ENCODE measurements around the gene CA10. TPM values are rescaled to one million over a fixed set of nuclear protein-coding genes. Genes with fewer than 3 reads are reported as not detected.

The CA10 gene
- total RNA-seq, 2 experiments from 2014 or later: not detected

DNA sequence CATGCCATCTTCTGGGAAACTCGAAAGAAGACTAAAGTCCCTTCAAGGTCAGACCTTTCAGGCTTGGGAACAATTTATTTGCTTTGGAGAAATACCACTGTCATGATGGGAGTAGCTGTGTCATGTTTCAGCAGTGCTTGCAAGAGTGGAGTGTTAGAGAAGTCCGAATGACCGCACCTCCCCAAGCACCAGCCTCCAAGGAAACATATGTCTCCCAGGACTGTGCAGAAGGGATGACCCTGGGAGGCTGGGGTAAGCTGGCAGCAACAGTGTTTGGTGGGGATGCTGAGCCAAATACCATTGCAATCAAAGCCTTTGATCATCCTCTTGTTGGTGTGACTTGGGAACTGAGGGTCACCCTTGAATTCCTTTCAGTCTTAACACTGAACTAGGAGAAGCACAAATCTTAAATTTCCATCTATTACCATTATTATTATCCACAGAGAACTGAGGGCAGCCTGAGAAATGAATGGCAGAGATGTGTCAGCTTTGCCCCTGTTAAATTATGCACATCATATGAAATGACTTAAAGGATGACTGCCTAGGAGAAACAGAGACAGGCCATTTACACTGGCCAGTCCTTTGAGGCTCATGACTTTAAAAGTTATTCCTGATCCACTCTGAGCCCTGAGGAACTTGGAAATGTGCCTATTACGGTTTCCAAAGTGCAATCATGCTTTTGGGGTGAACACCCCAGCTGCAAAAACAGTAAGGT lies 244.9 kb downstream of the CA10 start:
- H3K27me3 Mint-ChIP-seq (ENCODE audit: low read depth): no peaks in the 10 kb centered on the region
- no peak for DNase-seq
- ChIA-PET POLR2A (no interaction called here), CTCF (no interaction called here)
- H3K36me3 Mint-ChIP-seq (ENCODE audit: low read depth): no peaks in the 10 kb centered on the region
- no peaks in the 10 kb centered on the region for H3K4me1 Mint-ChIP-seq (ENCODE audit: low read depth)
- no peak overlapping the region for H3K27ac Mint-ChIP-seq
- no peak for ATAC-seq
- H3K9me3 Mint-ChIP-seq (ENCODE audit: insufficient read depth): no peaks in the 10 kb centered on the region
- no peak overlapping the region for H3K4me3 Mint-ChIP-seq

DNA sequence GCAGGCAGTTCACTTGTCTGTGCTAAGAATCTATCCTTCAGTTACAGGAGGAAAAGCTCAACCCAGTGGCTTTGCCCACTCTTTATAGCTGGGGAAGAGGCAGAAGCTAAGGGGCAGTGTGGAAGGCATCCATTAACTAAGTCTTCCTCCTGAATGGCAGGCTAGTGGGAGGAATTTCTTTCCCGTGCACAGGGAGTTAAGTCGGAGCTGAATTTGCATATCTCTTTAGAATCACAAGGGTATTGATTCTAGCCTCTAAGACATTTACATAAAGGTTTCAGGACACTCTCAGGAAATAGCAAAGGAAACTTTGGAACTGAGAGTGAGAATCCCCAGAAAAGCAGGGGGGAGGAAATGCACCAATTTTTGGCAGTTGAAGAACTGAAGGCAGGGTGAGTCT lies 245.6 kb downstream of the CA10 start:
- POLR2A ChIA-PET: no interaction called here
- no peak overlapping the region for H3K27ac Mint-ChIP-seq
- no peak for ATAC-seq
- peaks cover 4% of the 10 kb centered on the region for H3K9me3 Mint-ChIP-seq (ENCODE audit: insufficient read depth)
- H3K36me3 Mint-ChIP-seq (ENCODE audit: low read depth): no peaks in the 10 kb centered on the region
- no peak overlapping the region for H3K4me3 Mint-ChIP-seq
- no peak for DNase-seq
- H3K4me1 Mint-ChIP-seq (ENCODE audit: low read depth): no peaks in the 10 kb centered on the region
- no peaks in the 10 kb centered on the region for H3K27me3 Mint-ChIP-seq (ENCODE audit: low read depth)
- CTCF ChIA-PET: no interaction called here

DNA sequence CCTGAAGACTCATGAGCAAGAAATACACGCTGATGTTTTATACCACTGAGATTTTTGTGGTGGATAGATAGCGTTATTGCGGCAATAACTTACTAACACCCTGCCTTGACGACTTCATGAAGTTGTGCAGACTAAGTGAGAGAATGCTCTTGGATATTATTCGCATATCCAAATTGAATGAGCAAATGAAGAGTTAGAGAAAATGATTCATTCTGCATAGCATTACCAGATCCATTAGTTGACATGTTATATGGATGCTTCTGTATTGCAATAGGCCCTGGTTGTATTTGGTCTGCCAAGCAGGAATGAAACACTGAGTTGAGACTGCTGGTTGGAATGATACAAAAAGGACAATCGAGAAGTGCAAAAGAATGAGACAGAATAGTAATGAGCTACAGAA lies 247.3 kb downstream of the CA10 start:
- H3K36me3 Mint-ChIP-seq (ENCODE audit: low read depth): no peaks in the 10 kb centered on the region
- no peaks in the 10 kb centered on the region for H3K27me3 Mint-ChIP-seq (ENCODE audit: low read depth)
- no peaks in the 10 kb centered on the region for H3K4me1 Mint-ChIP-seq (ENCODE audit: low read depth)
- no peak for ATAC-seq
- no peak overlapping the region for H3K4me3 Mint-ChIP-seq
- no peak for DNase-seq
- ChIA-PET CTCF (no interaction called here), POLR2A (no interaction called here)
- H3K9me3 Mint-ChIP-seq (ENCODE audit: insufficient read depth): peaks cover 4% of the 10 kb centered on the region
- H3K27ac Mint-ChIP-seq: no peak overlapping the region

DNA sequence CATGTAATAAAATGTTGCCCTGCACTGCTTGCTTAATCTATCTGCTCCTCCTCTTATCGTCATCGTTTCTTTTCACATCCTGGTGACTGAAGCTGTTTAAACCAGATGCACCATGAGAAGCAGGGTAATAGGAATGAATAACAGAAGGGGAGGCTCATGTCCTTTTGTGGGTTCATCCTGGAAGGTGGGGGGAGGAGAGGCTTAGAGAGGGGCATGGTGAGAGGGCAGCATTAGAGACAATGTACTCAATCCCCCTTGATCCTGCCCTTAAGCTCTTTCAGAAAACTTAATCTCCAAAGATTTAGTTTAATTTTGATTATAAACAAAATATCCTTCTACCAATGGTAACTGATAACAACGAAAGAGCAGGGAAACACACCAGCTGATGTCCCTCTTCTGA lies 248.5 kb downstream of the CA10 start:
- Mint-ChIP-seq H3K4me3 (no peak overlapping the region), H3K27ac (no peak overlapping the region), H3K36me3 (ENCODE audit: low read depth) (no peaks in the 10 kb centered on the region), H3K9me3 (ENCODE audit: insufficient read depth) (peaks cover 4% of the 10 kb centered on the region), H3K4me1 (ENCODE audit: low read depth) (no peaks in the 10 kb centered on the region), H3K27me3 (ENCODE audit: low read depth) (no peaks in the 10 kb centered on the region)
- CTCF ChIA-PET: no interaction called here
- POLR2A ChIA-PET: no interaction called here
- ATAC-seq (no peak), DNase-seq (no peak)

DNA sequence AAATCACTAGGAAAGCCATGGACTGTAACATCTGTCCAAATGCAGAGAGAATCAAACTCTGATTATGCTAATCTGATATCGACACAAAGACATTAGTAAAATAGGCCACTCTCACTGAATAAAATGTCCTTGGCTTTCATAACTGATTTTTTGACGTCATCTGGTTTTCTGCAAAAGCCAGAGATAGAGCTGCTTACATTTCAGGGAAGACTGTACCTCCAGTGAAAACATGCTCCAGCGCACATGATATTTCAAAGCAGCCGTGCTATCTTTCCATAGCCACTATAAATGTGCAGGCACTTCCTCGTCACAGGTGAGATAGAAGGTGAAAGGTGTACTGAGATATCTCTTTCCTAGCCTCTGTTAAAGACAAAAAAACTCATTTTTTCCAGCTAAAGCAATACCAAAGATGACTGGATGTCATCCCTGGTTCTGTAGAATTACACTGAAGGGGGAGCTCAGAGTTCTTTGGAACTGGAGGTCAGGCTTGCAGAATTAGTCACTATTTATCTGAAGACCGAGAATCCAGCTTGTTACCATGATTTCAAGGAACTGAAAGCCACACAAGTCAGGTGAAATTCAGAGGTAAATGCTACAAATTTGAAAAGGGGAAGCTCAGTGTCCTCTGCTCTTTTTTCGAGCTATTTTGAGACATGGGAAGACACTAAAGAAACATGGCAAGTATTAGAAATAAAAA lies 249.5 kb downstream of the CA10 start:
- POLR2A ChIA-PET: no interaction called here
- Mint-ChIP-seq H3K9me3 (ENCODE audit: insufficient read depth) (peaks cover 4% of the 10 kb centered on the region), H3K36me3 (ENCODE audit: low read depth) (no peaks in the 10 kb centered on the region), H3K4me1 (ENCODE audit: low read depth) (no peaks in the 10 kb centered on the region), H3K4me3 (no peak overlapping the region), H3K27me3 (ENCODE audit: low read depth) (no peaks in the 10 kb centered on the region), H3K27ac (no peak overlapping the region)
- no peak for DNase-seq
- CTCF ChIA-PET: no interaction called here
- no peak for ATAC-seq

DNA sequence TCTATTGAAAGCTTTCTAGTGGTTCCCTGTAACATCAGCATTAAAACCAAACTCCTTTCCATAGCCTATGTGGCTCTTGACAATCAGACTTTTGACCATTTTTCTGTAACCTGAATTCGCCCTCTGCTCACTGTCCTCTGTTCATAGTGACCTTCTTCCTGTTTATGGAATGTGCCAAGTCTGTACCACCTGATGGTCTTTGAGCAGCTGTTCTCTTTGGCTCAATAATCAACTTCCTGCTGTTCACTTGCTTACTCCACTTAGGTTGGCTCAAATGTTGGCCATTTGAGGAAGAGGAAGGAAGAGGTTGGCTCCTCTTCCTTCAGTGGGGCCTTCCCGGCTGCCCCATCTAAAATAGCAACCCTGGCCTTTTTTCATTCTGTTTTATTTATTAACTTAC lies 251.5 kb downstream of the CA10 start:
- ChIA-PET POLR2A (no interaction called here), CTCF (no interaction called here)
- no peaks in the 10 kb centered on the region for H3K4me1 Mint-ChIP-seq (ENCODE audit: low read depth)
- no peaks in the 10 kb centered on the region for H3K27me3 Mint-ChIP-seq (ENCODE audit: low read depth)
- DNase-seq: no peak
- H3K4me3 Mint-ChIP-seq: no peak overlapping the region
- H3K27ac Mint-ChIP-seq: no peak overlapping the region
- no peaks in the 10 kb centered on the region for H3K36me3 Mint-ChIP-seq (ENCODE audit: low read depth)
- ATAC-seq: no peak
- peaks cover 4% of the 10 kb centered on the region for H3K9me3 Mint-ChIP-seq (ENCODE audit: insufficient read depth)

DNA sequence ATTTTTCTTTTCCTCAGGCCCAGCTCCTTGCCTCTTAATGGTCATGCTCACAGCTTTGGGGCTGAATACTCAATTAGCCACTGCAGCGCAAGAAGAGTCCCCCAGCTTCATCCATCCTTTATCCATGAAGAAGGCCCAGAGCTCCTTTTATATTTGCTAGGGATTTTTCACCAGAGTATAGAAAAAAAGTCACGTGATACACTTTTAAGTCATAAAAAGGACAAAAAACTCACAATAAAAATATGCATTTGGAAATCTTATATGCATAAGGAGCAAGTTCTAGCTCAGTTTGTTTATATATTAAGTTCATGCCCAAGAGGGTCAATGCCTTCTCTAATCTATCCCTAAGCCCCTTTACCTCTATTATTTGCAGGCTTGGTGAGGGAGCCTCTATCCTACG lies 254.1 kb downstream of the CA10 start:
- Mint-ChIP-seq H3K4me3 (no peak overlapping the region), H3K9me3 (ENCODE audit: insufficient read depth) (peaks cover 4% of the 10 kb centered on the region), H3K27me3 (ENCODE audit: low read depth) (no peaks in the 10 kb centered on the region), H3K27ac (no peak overlapping the region), H3K36me3 (ENCODE audit: low read depth) (no peaks in the 10 kb centered on the region), H3K4me1 (ENCODE audit: low read depth) (no peaks in the 10 kb centered on the region)
- DNase-seq: no peak
- ChIA-PET CTCF (no interaction called here), POLR2A (no interaction called here)
- ATAC-seq: no peak

DNA sequence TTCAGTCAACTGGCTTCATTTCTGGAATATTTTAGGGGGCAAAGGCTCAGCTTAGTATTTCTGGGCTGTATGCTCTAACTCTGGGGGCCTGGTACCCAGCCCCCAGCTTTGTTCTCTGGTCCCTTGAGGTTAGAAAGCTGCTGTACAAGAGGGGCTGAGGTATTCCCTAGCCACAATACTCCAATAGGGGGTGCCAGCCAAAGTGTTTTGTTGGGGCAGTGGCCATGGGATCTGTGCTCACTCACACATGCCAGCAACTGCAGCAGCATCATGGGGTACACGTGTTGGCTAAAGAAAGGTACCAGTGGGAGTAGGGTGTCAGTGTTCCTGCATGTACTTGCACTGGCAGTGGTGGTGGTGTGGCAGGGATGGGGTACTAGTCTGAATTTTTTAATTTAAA lies 257.3 kb downstream of the CA10 start:
- H3K4me3 Mint-ChIP-seq: no peak overlapping the region
- no peaks in the 10 kb centered on the region for H3K27me3 Mint-ChIP-seq (ENCODE audit: low read depth)
- ChIA-PET POLR2A (no interaction called here), CTCF (no interaction called here)
- DNase-seq (no peak), ATAC-seq (no peak)
- no peaks in the 10 kb centered on the region for H3K36me3 Mint-ChIP-seq (ENCODE audit: low read depth)
- no peaks in the 10 kb centered on the region for H3K9me3 Mint-ChIP-seq (ENCODE audit: insufficient read depth)
- no peaks in the 10 kb centered on the region for H3K4me1 Mint-ChIP-seq (ENCODE audit: low read depth)
- no peak overlapping the region for H3K27ac Mint-ChIP-seq

DNA sequence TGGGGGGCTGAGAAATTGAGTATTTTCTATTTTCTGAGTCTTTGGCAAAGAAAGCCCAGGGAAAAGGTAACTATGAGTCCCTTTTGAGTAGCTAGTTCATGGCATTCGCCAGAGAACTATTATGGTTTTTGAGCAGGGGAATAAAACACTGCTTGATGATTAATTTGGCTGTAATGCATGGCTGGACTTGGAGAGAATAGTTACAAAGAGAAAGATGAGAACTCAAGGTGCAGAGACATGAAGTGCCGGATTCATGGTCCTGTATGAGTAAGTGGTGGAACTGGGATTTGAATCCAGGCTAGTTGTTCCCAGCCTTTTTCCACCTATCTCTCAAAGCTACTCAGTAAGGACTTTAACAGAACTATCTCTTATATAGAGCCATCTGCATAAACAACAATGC lies 266.6 kb downstream of the CA10 start:
- H3K4me3 Mint-ChIP-seq: no peak overlapping the region
- H3K36me3 Mint-ChIP-seq (ENCODE audit: low read depth): no peaks in the 10 kb centered on the region
- H3K27me3 Mint-ChIP-seq (ENCODE audit: low read depth): no peaks in the 10 kb centered on the region
- ATAC-seq (no peak), DNase-seq (no peak)
- no peak overlapping the region for H3K27ac Mint-ChIP-seq
- CTCF ChIA-PET: no interaction called here
- POLR2A ChIA-PET: no interaction called here
- H3K4me1 Mint-ChIP-seq (ENCODE audit: low read depth): no peaks in the 10 kb centered on the region
- no peaks in the 10 kb centered on the region for H3K9me3 Mint-ChIP-seq (ENCODE audit: insufficient read depth)

DNA sequence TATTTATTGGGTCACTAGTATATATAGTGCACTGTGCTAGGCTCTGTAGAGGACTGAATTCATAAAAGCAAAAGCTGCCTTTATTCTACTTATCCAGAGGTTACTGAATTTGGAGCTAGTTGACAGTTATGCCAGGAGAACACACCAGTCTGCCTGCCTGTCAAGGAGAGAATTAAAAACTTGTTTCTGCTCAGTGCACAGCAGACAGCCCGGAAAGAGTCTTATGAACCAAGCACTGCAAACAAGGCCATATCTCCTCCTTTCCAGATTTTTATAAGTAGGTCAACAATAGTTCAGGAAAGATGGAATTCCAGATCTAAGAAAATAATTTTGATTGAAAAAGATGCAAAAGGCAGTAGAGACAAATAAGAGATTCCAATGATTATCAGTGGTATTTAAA lies 267.8 kb downstream of the CA10 start:
- H3K36me3 Mint-ChIP-seq (ENCODE audit: low read depth): no peaks in the 10 kb centered on the region
- DNase-seq (no peak), ATAC-seq (no peak)

DNA sequence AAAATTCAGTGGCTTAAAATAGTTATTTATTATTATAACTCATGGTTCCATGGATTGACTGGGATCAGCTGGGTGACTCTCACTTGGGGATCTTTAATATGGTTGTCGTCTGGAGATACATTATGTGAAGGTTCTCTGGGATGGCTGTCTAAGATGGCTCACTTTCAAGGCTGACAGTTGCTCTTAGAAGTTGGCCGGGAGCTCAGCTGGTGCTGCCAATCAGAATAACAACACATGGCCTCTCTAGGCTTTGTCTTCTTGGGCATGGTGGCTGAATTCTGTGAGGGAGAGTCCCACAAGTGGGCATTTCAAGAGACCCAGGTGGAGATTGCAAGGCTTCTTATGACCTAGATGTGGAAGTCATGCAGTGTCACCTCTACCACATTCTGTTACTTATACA lies 269.7 kb downstream of the CA10 start:
- Mint-ChIP-seq H3K27ac (no peak overlapping the region), H3K4me3 (no peak overlapping the region), H3K36me3 (ENCODE audit: low read depth) (no peaks in the 10 kb centered on the region), H3K9me3 (ENCODE audit: insufficient read depth) (no peaks in the 10 kb centered on the region), H3K4me1 (ENCODE audit: low read depth) (no peaks in the 10 kb centered on the region), H3K27me3 (ENCODE audit: low read depth) (no peaks in the 10 kb centered on the region)
- ChIA-PET CTCF (no interaction called here), POLR2A (no interaction called here)
- no peak for ATAC-seq
- no peak for DNase-seq

More for the DNA sequence above, 267.8 kb downstream of the CA10 start:
- Mint-ChIP-seq H3K27me3 (ENCODE audit: low read depth) (no peaks in the 10 kb centered on the region), H3K9me3 (ENCODE audit: insufficient read depth) (no peaks in the 10 kb centered on the region), H3K4me3 (no peak overlapping the region), H3K27ac (no peak overlapping the region), H3K4me1 (ENCODE audit: low read depth) (no peaks in the 10 kb centered on the region)
- CTCF ChIA-PET: no interaction called here
- POLR2A ChIA-PET: no interaction called here

DNA sequence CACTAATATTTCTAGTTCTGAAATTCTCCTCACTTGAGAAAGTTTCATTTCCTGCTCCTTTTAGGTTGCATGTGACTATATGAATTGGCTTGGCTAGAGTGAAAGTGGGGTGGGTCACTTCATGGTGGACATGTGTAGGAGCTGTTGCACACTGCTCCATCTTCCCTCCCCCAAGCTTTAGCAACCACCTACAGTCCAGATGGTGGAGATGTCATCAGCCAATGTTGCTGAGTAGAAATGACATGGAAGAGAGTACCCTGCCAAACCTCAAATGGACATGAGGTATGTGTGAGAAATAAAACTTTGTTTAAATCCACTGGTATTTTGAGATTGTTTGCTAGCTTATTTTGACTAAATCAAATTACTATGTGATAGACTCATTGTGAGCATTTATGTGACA lies 281.5 kb downstream of the CA10 start:
- H3K4me3 Mint-ChIP-seq: no peak overlapping the region
- H3K27me3 Mint-ChIP-seq (ENCODE audit: low read depth): no peaks in the 10 kb centered on the region
- ChIA-PET POLR2A (no interaction called here), CTCF (no interaction called here)
- no peak for DNase-seq
- no peak overlapping the region for H3K27ac Mint-ChIP-seq
- no peaks in the 10 kb centered on the region for H3K9me3 Mint-ChIP-seq (ENCODE audit: insufficient read depth)
- H3K36me3 Mint-ChIP-seq (ENCODE audit: low read depth): no peaks in the 10 kb centered on the region
- ATAC-seq: no peak
- no peaks in the 10 kb centered on the region for H3K4me1 Mint-ChIP-seq (ENCODE audit: low read depth)

DNA sequence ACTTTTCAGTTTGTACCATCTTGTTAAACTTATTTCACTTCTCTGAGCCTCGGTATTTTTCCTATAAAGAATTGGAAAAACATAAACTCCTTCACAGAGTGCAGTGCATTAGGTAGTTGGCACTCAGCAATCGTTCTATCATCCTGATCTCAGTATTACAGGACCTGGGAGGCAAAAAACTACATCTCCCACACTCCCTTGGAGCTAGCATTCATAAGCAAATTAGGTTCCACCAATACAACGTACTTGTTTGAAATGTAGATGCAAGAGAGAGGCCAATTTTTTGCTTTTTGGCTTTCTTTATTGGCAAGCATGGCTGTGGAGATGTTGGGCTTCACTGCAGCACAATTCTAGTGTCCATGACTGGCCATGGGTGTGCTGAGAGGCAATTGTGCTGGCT lies 285.2 kb downstream of the CA10 start:
- Mint-ChIP-seq H3K36me3 (ENCODE audit: low read depth) (no peaks in the 10 kb centered on the region), H3K4me3 (no peak overlapping the region), H3K4me1 (ENCODE audit: low read depth) (no peaks in the 10 kb centered on the region), H3K27me3 (ENCODE audit: low read depth) (no peaks in the 10 kb centered on the region), H3K9me3 (ENCODE audit: insufficient read depth) (no peaks in the 10 kb centered on the region), H3K27ac (no peak overlapping the region)
- ChIA-PET POLR2A (no interaction called here), CTCF (no interaction called here)
- ATAC-seq: no peak
- no peak for DNase-seq
